ENCODE results near the gene CBLL2. TPM values are rescaled to one million over a fixed set of nuclear protein-coding genes. Genes with fewer than 3 reads are reported as not detected.

CBLL2 gene
- total RNA-seq, 1 experiment from 2014 or later, result not detected

DNA sequence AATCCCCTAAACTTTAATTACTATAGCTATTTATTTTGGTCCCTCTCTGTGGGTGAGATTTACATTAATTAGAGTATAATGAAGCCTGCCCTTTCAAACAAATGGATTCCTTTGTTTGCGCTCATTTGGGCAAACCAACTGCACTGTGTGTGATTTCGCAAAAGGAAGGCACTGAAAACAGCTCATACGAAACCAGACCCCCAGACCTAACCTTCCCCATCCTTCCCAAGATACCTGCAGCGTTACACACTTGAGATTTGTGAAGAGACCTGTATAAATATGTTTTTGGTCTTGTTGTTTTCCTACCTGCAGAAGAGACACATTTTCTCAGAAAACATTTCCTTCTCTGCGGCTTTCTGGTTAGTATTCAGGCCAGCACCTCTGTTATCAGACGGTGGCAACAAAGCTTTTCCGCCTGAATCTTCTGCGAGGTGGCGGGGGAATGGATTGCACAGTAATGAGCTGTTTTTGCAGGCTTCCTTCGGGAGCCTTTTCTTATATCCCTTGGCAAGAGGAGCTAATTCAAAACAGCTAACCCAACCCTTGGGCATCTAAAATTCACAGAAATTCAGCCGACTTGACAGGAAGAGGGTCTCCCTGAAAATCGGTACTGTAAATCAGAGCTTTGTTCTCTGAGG lies 47.6 kb downstream of the CBLL2 start:
- Mint-ChIP-seq H3K36me3 (ENCODE audit: insufficient read depth, unreplicated experiment) (no peaks in the 10 kb centered on the region), H3K27ac (ENCODE audit: unreplicated experiment) (no peak overlapping the region), H3K27me3 (ENCODE audit: insufficient read depth, unreplicated experiment) (peaks cover 7% of the 10 kb centered on the region), H3K9me3 (ENCODE audit: unreplicated experiment) (no peaks in the 10 kb centered on the region), H3K4me1 (ENCODE audit: low read depth, unreplicated experiment) (no peaks in the 10 kb centered on the region), H3K4me3 (ENCODE audit: unreplicated experiment) (no peak overlapping the region)
- intact Hi-C loops (cut with micrococcal nuclease; ENCODE audit: unreplicated experiment), result no loop called here
- no peak overlapping the region for H3K4me3 ChIP-seq (ENCODE audit: low read depth, low read length)
- ChIA-PET POLR2A (no interaction called here), CTCF (no interaction called here)
- no TSS peak for BruUV-seq (replicated peaks)
- H3K4me1 ChIP-seq, result no peaks in the 10 kb centered on the region
- no peak for DNase-seq
- H3K9me3 ChIP-seq, result no peaks in the 10 kb centered on the region
- H3K27me3 ChIP-seq (replicated peaks; ENCODE audit: control insufficient read depth, insufficient read depth, low read length), result no peaks in the 10 kb centered on the region
- TF ChIP-seq, protein P1, sequence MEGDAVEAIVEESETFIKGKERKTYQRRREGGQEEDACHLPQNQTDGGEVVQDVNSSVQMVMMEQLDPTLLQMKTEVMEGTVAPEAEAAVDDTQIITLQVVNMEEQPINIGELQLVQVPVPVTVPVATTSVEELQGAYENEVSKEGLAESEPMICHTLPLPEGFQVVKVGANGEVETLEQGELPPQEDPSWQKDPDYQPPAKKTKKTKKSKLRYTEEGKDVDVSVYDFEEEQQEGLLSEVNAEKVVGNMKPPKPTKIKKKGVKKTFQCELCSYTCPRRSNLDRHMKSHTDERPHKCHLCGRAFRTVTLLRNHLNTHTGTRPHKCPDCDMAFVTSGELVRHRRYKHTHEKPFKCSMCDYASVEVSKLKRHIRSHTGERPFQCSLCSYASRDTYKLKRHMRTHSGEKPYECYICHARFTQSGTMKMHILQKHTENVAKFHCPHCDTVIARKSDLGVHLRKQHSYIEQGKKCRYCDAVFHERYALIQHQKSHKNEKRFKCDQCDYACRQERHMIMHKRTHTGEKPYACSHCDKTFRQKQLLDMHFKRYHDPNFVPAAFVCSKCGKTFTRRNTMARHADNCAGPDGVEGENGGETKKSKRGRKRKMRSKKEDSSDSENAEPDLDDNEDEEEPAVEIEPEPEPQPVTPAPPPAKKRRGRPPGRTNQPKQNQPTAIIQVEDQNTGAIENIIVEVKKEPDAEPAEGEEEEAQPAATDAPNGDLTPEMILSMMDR (IDR thresholded peaks at IDR 0.05; ENCODE audit: insufficient read depth in 1 of 2, low read depth in 1 of 2, low read length in 1 of 2, severe bottlenecking in 1 of 2, unreplicated experiment in 1 of 2), result no peak
- no peaks in the 10 kb centered on the region for H3K36me3 ChIP-seq (ENCODE audit: control insufficient read depth, insufficient read depth, low read length)

DNA sequence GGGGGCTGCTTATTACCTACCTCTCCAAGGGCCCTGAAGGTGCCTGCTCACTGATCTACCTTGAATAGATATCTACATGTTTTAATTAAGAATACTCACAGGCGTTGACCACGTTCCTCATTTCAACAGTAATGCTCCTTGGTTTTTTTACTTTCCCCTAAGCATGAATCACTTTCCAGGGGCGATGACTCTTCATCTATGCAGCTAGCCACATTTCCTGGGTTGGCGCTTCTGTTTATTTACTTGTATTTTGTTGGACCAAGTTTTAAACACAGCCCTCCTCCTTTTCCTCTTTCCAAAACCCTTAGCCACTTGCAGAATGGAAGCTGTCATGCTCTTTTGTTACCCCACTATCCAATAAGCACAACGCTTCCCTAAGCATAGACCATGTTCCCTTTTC lies 50.8 kb downstream of the CBLL2 start:
- H3K4me1 ChIP-seq, result no peaks in the 10 kb centered on the region
- Mint-ChIP-seq H3K36me3 (ENCODE audit: insufficient read depth, unreplicated experiment) (no peaks in the 10 kb centered on the region), H3K4me1 (ENCODE audit: low read depth, unreplicated experiment) (no peaks in the 10 kb centered on the region), H3K27me3 (ENCODE audit: insufficient read depth, unreplicated experiment) (peaks cover 13% of the 10 kb centered on the region), H3K9me3 (ENCODE audit: unreplicated experiment) (no peaks in the 10 kb centered on the region), H3K4me3 (ENCODE audit: unreplicated experiment) (no peak overlapping the region), H3K27ac (ENCODE audit: unreplicated experiment) (no peak overlapping the region)
- H3K36me3 ChIP-seq (ENCODE audit: control insufficient read depth, insufficient read depth, low read length), result no peaks in the 10 kb centered on the region
- H3K27me3 ChIP-seq (replicated peaks; ENCODE audit: control insufficient read depth, insufficient read depth, low read length), result no peaks in the 10 kb centered on the region
- no peaks in the 10 kb centered on the region for H3K9me3 ChIP-seq
- H3K4me3 ChIP-seq (ENCODE audit: low read depth, low read length), result no peak overlapping the region
- TF ChIP-seq, protein P1 (IDR thresholded peaks at IDR 0.05; ENCODE audit: insufficient read depth in 1 of 2, low read depth in 1 of 2, low read length in 1 of 2, severe bottlenecking in 1 of 2, unreplicated experiment in 1 of 2), result no peak
- CTCF ChIA-PET, result no interaction called here
- intact Hi-C loops (cut with micrococcal nuclease; ENCODE audit: unreplicated experiment), result no loop called here
- DNase-seq, result no peak
- BruUV-seq (replicated peaks), result no TSS peak
- POLR2A ChIA-PET, result no interaction called here

Other genes starting within 250 kb of the CBLL2 start
- 0.67 and 0.75 TPM in 2 replicates for gene PHEX, start 240.6 kb upstream of the CBLL2 start, total RNA-seq (2022)

Data from Caco-2 (cell line).